K562 (cell line): Measurements from ENCODE around the gene SEPHS2. TPM values are rescaled to one million over a fixed set of nuclear protein-coding genes. Genes with fewer than 3 reads are reported as not detected.

ENCODE experiments used
- ATAC-seq: fragments of 200-7000 bp; cut with Tn5 transposase; 3 replicates; pipeline ENCODE4 v1.9.1; 2020; ENCODE audit warnings: moderate library complexity
- BruUV-seq: library from RNA; stranded (reverse); fragments of 400-500 nt; replicated peaks from 2 replicates; lab custom pipeline; 2021; lab: Mats Ljungman, UMichigan
- CTCF ChIA-PET: fragments of 300-600 bp; formaldehyde crosslinking; extraction: SDS; loops from one replicate; lab custom pipeline; 2021; ENCODE audit warnings: low intra/inter-chr PET ratio; lab: Yijun Ruan, JAX
- POLR2A ChIA-PET: fragments of 300-600, 350-650 bp; sonication (Branson Sonifier 250); formaldehyde crosslinking; extraction: SDS; loops from one replicate; lab custom pipeline; 2021; ENCODE audit warnings: antibody characterized with exemption, inconsistent platforms; lab: Yijun Ruan, JAX
- DNase-seq, 4 experiments: peaks; one replicate each; pipeline versions ENCODE4 v3.0.0 to v3.0.0-alpha.2; 2011 to 2018; ENCODE audit warnings: low spot score in 3 of 4, mixed read lengths in 3 of 4; ENCODE audit errors: extremely low read depth in 1 of 4
- FAIRE-seq: peaks from 2 replicates; lab custom pipeline; 2011; peaks lifted over from hg19 to GRCh38; lab: Jason Lieb, UNC
- H2AFZ ChIP-seq: 2 replicates; pipeline ENCODE4 v1.6.0; 2011; ENCODE audit warnings: low read depth, low read length, control low read depth, inconsistent platforms
- H3K27ac ChIP-seq: fragments of 200-600 bp; 3 replicates; pipeline ENCODE4 v1.8.0; 2011; ENCODE audit warnings: low read depth, mild to moderate bottlenecking, control low read depth, inconsistent platforms, low read length, moderate library complexity, mixed read lengths; ENCODE audit errors: extremely low read depth
- H3K27me3 ChIP-seq, 2 experiments: fragments of 300-600 bp in 1 of 2; 2 replicates in 1 of 2; 3 replicates in 1 of 2; pipeline versions ENCODE4 v1.6.0 to v1.8.0; 2011; ENCODE audit warnings: inconsistent platforms in 2 of 2, low read length in 2 of 2, mild to moderate bottlenecking in 1 of 2, mixed read lengths in 1 of 2, moderate library complexity in 1 of 2; ENCODE audit not compliant: control insufficient read depth in 2 of 2, insufficient read depth in 2 of 2
- H3K36me3 ChIP-seq: fragments of 300-600 bp; 3 replicates; pipeline ENCODE4 v1.8.0; 2011; ENCODE audit warnings: mild to moderate bottlenecking, low read length, inconsistent platforms; ENCODE audit not compliant: control insufficient read depth, insufficient read depth
- H3K4me1 ChIP-seq, 2 experiments: fragments of 200-600 bp in 1 of 2; replicated peaks in 1 of 2; 2 replicates in 1 of 2; 3 replicates in 1 of 2; pipeline versions ENCODE4 v1.5.1 to v1.8.0; 2011; ENCODE audit warnings: inconsistent platforms in 2 of 2, low read length in 2 of 2, mild to moderate bottlenecking in 1 of 2, mixed read lengths in 1 of 2, moderate library complexity in 1 of 2; ENCODE audit not compliant: control insufficient read depth in 2 of 2, insufficient read depth in 2 of 2
- H3K4me2 ChIP-seq: 2 replicates; pipeline ENCODE4 v1.6.1; 2011; ENCODE audit warnings: low read length, control low read depth, inconsistent platforms, mixed read lengths; ENCODE audit not compliant: insufficient read depth
- H3K4me3 ChIP-seq: fragments of 200-600 bp; sonication (generic), shearing (Covaris generic); 2 replicates; pipeline ENCODE4 v1.5.1; 2016; ENCODE audit warnings: control low read depth, inconsistent platforms
- H3K79me2 ChIP-seq: fragments of 200-600 bp; 3 replicates; pipeline ENCODE4 v1.8.0; 2011; ENCODE audit warnings: low read length, inconsistent platforms; ENCODE audit not compliant: control insufficient read depth, insufficient read depth
- H3K9ac ChIP-seq, 2 experiments: 2 replicates each; pipeline versions ENCODE4 v1.6.0 to v1.6.1; 2011; ENCODE audit warnings: low read depth in 2 of 2, low read length in 2 of 2, control low read depth in 1 of 2, inconsistent platforms in 1 of 2, mild to moderate bottlenecking in 1 of 2, mixed read lengths in 1 of 2; ENCODE audit not compliant: insufficient read depth in 1 of 2
- H3K9me1 ChIP-seq: one replicate; pipeline ENCODE4 v1.6.0; 2011; ENCODE audit warnings: inconsistent platforms, mild to moderate bottlenecking, low read length, moderate library complexity; ENCODE audit not compliant: control insufficient read depth, insufficient read depth
- H3K9me3 ChIP-seq: replicated peaks from 2 replicates; pipeline ENCODE4 v1.5.1; 2011; ENCODE audit warnings: low read depth, low read length, inconsistent platforms; ENCODE audit not compliant: control insufficient read depth, insufficient read depth
- H4K20me1 ChIP-seq: replicated peaks from 2 replicates; pipeline ENCODE4 v1.6.1; 2011; ENCODE audit warnings: low read length, inconsistent platforms, mixed read lengths; ENCODE audit not compliant: control insufficient read depth, insufficient read depth
- CBX8 ChIP-seq: fragments of 200-600 bp; sonication (generic); IDR thresholded peaks from 2 replicates; pipeline ENCODE4 v1.6.1; 2012; ENCODE audit warnings: borderline replicate concordance, mixed run types, low read depth, mild to moderate bottlenecking, moderate library complexity, mixed read lengths, low read length, control low read depth, inconsistent platforms; ENCODE audit not compliant: poor library complexity, severe bottlenecking; ENCODE audit errors: extremely low read depth
- E2F3 ChIP-seq: fragments of 250-450 bp; sonication (Bioruptor Pico); IDR thresholded peaks from 2 replicates; pipeline ENCODE4 v1.4.0; 2020; ENCODE audit warnings: mild to moderate bottlenecking
- FOXA1 ChIP-seq: fragments of 450-650 bp; IDR thresholded peaks from 2 replicates; pipeline ENCODE4 v1.6.1; 2016; ENCODE audit warnings: mild to moderate bottlenecking, borderline replicate concordance
- FOXJ3 ChIP-seq: sonication (generic); formaldehyde crosslinking; IDR thresholded peaks from 2 replicates; pipeline ENCODE4 v1.4.0; 2020; ENCODE audit warnings: mild to moderate bottlenecking, missing genetic modification reagents
- FOXO4 ChIP-seq: fragments of 450-650 bp; formaldehyde crosslinking; IDR thresholded peaks from 2 replicates; pipeline ENCODE4 v1.4.0; 2020; ENCODE audit warnings: mild to moderate bottlenecking, moderate library complexity
- GABPB1 ChIP-seq: sonication (generic); formaldehyde crosslinking; IDR thresholded peaks from 2 replicates; pipeline ENCODE4 v1.8.0; 2022; ENCODE audit warnings: mild to moderate bottlenecking, missing genetic modification reagents
- JUN ChIP-seq, 2 experiments: sonication (generic) in 1 of 2; formaldehyde crosslinking in 1 of 2; IDR thresholded peaks; 2 replicates each; pipeline versions ENCODE4 v1.6.1 to v1.8.0; 2012 to 2022; ENCODE audit warnings: borderline replicate concordance in 2 of 2, mild to moderate bottlenecking in 2 of 2, improper control_type of control experiment in 1 of 2, low read depth in 1 of 2, low read length in 1 of 2, missing genetic modification reagents in 1 of 2
- NFIC ChIP-seq: fragments of 450-650 bp; IDR thresholded peaks from 2 replicates; pipeline ENCODE4 v1.6.1; 2017; ENCODE audit warnings: mild to moderate bottlenecking, inconsistent platforms
- NR2C2 ChIP-seq, 2 experiments: fragments of 200-800 bp in 1 of 2; sonication (Bioruptor generic) in 1 of 2; sonication (generic) in 1 of 2; formaldehyde crosslinking in 1 of 2; IDR thresholded peaks; 2 replicates each; pipeline versions ENCODE4 v1.6.1 to v1.8.0; 2016 to 2022; ENCODE audit warnings: mild to moderate bottlenecking in 1 of 2, missing compliant biosample characterization in 1 of 2, missing genetic modification characterization in 1 of 2, missing genetic modification reagents in 1 of 2
- PTTG1 ChIP-seq: fragments of 450-650 bp; IDR thresholded peaks from 2 replicates; pipeline ENCODE4 v1.6.1; 2016; ENCODE audit warnings: low read depth, mild to moderate bottlenecking, missing genetic modification characterization, missing compliant biosample characterization
- ZBTB9 ChIP-seq: fragments of 450-650 bp; formaldehyde crosslinking; IDR thresholded peaks from 2 replicates; pipeline ENCODE4 v1.4.0; 2020; ENCODE audit warnings: mild to moderate bottlenecking, moderate library complexity
- ZFP91 ChIP-seq: sonication (generic); formaldehyde crosslinking; IDR thresholded peaks from 2 replicates; pipeline ENCODE4 v1.8.0; 2022; ENCODE audit warnings: mild to moderate bottlenecking, missing genetic modification reagents
- ZNF282 ChIP-seq: sonication (generic); formaldehyde crosslinking; IDR thresholded peaks from 2 replicates; pipeline ENCODE4 v1.8.1; 2023; ENCODE audit warnings: missing genetic modification reagents
- WGBS: fragments of 100-300 bp; shearing (Covaris generic); methylation state at CpG from one replicate; pipeline ENCODE4 v1.1.6; 2016; ENCODE audit warnings: low coverage, mixed read lengths; ENCODE audit not compliant: insufficient coverage; ENCODE audit errors: missing lambda C conversion rate; 5-methylcytosine and 5-hydroxymethylcytosine counted together
- in situ Hi-C: fragments of 300-500 bp; cut with MboI; formaldehyde crosslinking; loops from 4 replicates; pipeline ENCODE4 v1.15.0; 2018; ENCODE audit warnings: inconsistent platforms, mixed read lengths
- intact Hi-C: fragments of 100-400 bp; cut with micrococcal nuclease; formaldehyde crosslinking; loops from 2 replicates; pipeline ENCODE4 v1.14.2; 2022
- polyA plus RNA-seq, 8 experiments: library from polyadenylated mRNA; depleted of rRNA in 4 of 8; stranded (reverse) in 5 of 8; unstranded in 3 of 8; fragments of >200 nt; fragmentation: Nextera tagmentation in 2 of 8; fragmentation: Illumina TruSeq in 1 of 8; extraction: Ambion mirVana in 2 of 8; extraction: Trizol in 1 of 8; gene quantifications; 2 replicates each; pipeline versions ENCODE4 v1.2.1 to v1.2.3, GENCODE V29; 2011 to 2014; ENCODE audit warnings: inconsistent platforms in 1 of 8, missing spikeins in 1 of 8
- total RNA-seq, 7 experiments: library from RNA; depleted of rRNA in 6 of 7; stranded (reverse); fragments of >200 nt in 6 of 7; fragmentation: Illumina TruSeq in 2 of 7; extraction: Trizol in 2 of 7; gene quantifications; 2 replicates each; pipeline versions ENCODE4 v1.2.1 to v1.2.3, GENCODE V29; 2011 to 2021; ENCODE audit warnings: low replicate concordance in 1 of 7

The SEPHS2 gene
- total and polyA plus RNA-seq, 9 of the 15 experiments (the other 6 are each of a cell fraction or from before 2014, with no cell fraction given): 20.9 to 90.6 (median 43.4) TPM

- TF ChIP-seq FOXO4 (CRISPR knock-in tag) (no peak), GABPB1 (CRISPR knock-in tag) (no peak), E2F3 (no peak), PTTG1 (no peak), FOXA1 (no peak), JUN (IDR thresholded peaks at IDR 0.05; ENCODE audit: borderline replicate concordance, low read depth, low read length) (no peak), JUN (CRISPR knock-in tag; IDR thresholded peaks at IDR 0.05; ENCODE audit: borderline replicate concordance) (no peak), CBX8 (no peak)
These were observed 6.8 kb downstream of the SEPHS2 start (continued) for GRCh38 chr16:30438835-30439234.

GRCh38 chr16:30437511-30438046 is 8.1 kb downstream of the SEPHS2 start:
- no peaks in the 10 kb centered on the region for H3K27me3 ChIP-seq
- no peaks in the 10 kb centered on the region for H3K36me3 ChIP-seq
- DNase-seq: no peak
- no peak for ATAC-seq
- no peak overlapping the region for H2AFZ ChIP-seq
- H3K4me1 ChIP-seq: no peaks in the 10 kb centered on the region
- no peak for FAIRE-seq
- no peaks in the 10 kb centered on the region for H4K20me1 ChIP-seq
- no peak overlapping the region for H3K4me2 ChIP-seq
- H3K27ac ChIP-seq: no peak overlapping the region
- no peak overlapping the region for H3K9ac ChIP-seq
- no TSS peak for BruUV-seq
- ChIA-PET CTCF (no interaction called here), POLR2A (interaction anchor here (0.9 to 1.2 kb wide), 2 partner anchors 119 to 221 kb away, joined by 3 read pairs; no protein-coding TSS in a partner anchor)
- in situ Hi-C loops (loop anchor here (10.0 kb wide), 1 partner anchor 187 kb away; no protein-coding TSS in a partner anchor), intact Hi-C loops (no loop called here)
- WGBS: 41% methylated on average over 3 of the region's 3 CpGs
- H3K79me2 ChIP-seq: no peaks in the 10 kb centered on the region
- no peaks in the 10 kb centered on the region for H3K9me1 ChIP-seq
- H3K4me3 ChIP-seq: no peak overlapping the region
- no peaks in the 10 kb centered on the region for H3K9me3 ChIP-seq
- no peak for TF ChIP-seq ZBTB9 (CRISPR knock-in tag)
- TF ChIP-seq FOXJ3 (CRISPR knock-in tag): no peak
- no peak for TF ChIP-seq ZNF282 (CRISPR knock-in tag)
- no peak for TF ChIP-seq NR2C2 (CRISPR knock-in tag; IDR thresholded peaks at IDR 0.05)
- TF ChIP-seq NR2C2 (tag; IDR thresholded peaks at IDR 0.05): no peak
- no peak for TF ChIP-seq ZFP91 (CRISPR knock-in tag)
- no peak for TF ChIP-seq NFIC
